Measurements from ENCODE around the gene PHF11. TPM values are rescaled to one million over a fixed set of nuclear protein-coding genes. Genes with fewer than 3 reads are reported as not detected.
A peak's percentile ranks its signal among the peaks of the same experiment; 100 is the strongest.

PHF11 gene
- total RNA-seq, 1 donor from 2014 or later: 148 TPM

- ATAC-seq (ENCODE audit: low read depth) (no peak), DNase-seq (no peak)
- Mint-ChIP-seq H3K27me3 (no peaks in the 10 kb centered on the region), H3K4me1 (peaks cover 15% of the 10 kb centered on the region), H3K27ac (no peak overlapping the region), H3K36me3 (ENCODE audit: low read depth) (peaks cover 40% of the 10 kb centered on the region), H3K9me3 (no peaks in the 10 kb centered on the region), H3K4me3 (no peak overlapping the region)
- no peak for TF ChIP-seq CTCF (IDR thresholded peaks at IDR 0.05)
- ChIA-PET CTCF (no interaction called here), POLR2A (no interaction called here)
- intact Hi-C loops (cut with micrococcal nuclease): no loop called here
Observed at GRCh38 chr13:49457221-49457620, 38.5 kb upstream of the PHF11 start.

GRCh38 chr13:49459580-49459979 is 36.2 kb upstream of the PHF11 start:
- Mint-ChIP-seq H3K4me1 (peaks cover 10% of the 10 kb centered on the region), H3K27me3 (no peaks in the 10 kb centered on the region), H3K36me3 (ENCODE audit: low read depth) (peaks cover 51% of the 10 kb centered on the region), H3K4me3 (no peak overlapping the region), H3K9me3 (peaks cover 8% of the 10 kb centered on the region), H3K27ac (no peak overlapping the region)
- intact Hi-C loops (cut with micrococcal nuclease): no loop called here
- CTCF ChIA-PET: no interaction called here
- DNase-seq (no peak), ATAC-seq (ENCODE audit: low read depth) (no peak)
- POLR2A ChIA-PET: interaction anchor here (1.1 to 1.4 kb wide), 2 partner anchors 14 to 16 kb away, joined by 3 to 5 read pairs; no protein-coding TSS in a partner anchor
- TF ChIP-seq CTCF (IDR thresholded peaks at IDR 0.05): no peak

- H3K4me1 Mint-ChIP-seq: no peaks in the 10 kb centered on the region
Observed at GRCh38 chr13:49464085-49464484, 31.7 kb upstream of the PHF11 start.

GRCh38 chr13:49464621-49465325 is 31.0 kb upstream of the PHF11 start:
- ATAC-seq (ENCODE audit: low read depth) (no peak), DNase-seq (no peak)
- no peaks in the 10 kb centered on the region for H3K27me3 Mint-ChIP-seq
- H3K4me1 Mint-ChIP-seq: no peaks in the 10 kb centered on the region
- H3K27ac Mint-ChIP-seq: no peak overlapping the region
- CTCF ChIA-PET: no interaction called here
- intact Hi-C loops (cut with micrococcal nuclease): no loop called here
- peaks cover 8% of the 10 kb centered on the region for H3K9me3 Mint-ChIP-seq
- H3K4me3 Mint-ChIP-seq: no peak overlapping the region
- H3K36me3 Mint-ChIP-seq (ENCODE audit: low read depth): peaks cover 80% of the 10 kb centered on the region
- TF ChIP-seq CTCF (IDR thresholded peaks at IDR 0.05): no peak
- POLR2A ChIA-PET: no interaction called here

More at GRCh38 chr13:49464085-49464484, 31.7 kb upstream of the PHF11 start:
- ATAC-seq (ENCODE audit: low read depth) (no peak), DNase-seq (no peak)
- ChIA-PET POLR2A (no interaction called here), CTCF (no interaction called here)
- Mint-ChIP-seq H3K27me3 (no peaks in the 10 kb centered on the region), H3K27ac (no peak overlapping the region), H3K4me3 (no peak overlapping the region), H3K9me3 (peaks cover 8% of the 10 kb centered on the region), H3K36me3 (ENCODE audit: low read depth) (peaks cover 73% of the 10 kb centered on the region)
- TF ChIP-seq CTCF (IDR thresholded peaks at IDR 0.05): no peak
- intact Hi-C loops (cut with micrococcal nuclease): no loop called here

DNA sequence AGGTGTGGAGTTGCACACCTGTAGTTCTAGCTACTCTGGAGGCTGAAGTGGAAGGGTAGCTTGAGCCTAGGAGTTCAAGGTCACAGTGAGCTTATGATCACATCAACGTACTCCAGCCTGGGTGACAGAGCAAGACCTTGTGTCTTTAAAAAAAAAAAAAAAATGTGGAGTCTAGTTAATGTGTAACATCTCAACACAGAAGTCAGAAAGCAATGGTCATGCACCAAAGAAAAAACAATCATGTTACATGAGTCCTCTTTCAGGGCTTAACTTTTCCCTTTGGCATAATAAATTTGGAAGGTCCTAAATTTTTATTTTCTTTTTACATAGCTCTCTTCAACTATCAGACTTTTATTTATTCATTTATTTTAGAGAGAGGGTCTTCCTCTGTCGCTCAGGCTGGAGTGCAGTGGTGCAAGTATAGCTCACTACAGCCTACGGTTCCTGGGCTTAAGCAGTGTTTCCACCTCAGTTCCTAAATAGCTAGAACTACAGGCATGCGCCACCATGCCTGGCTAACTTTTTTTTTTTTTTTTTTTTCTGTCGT is 29.4 kb upstream of the PHF11 start:
- no peaks in the 10 kb centered on the region for H3K27me3 Mint-ChIP-seq
- peak overlapping the region; percentile 20 for H3K27ac Mint-ChIP-seq
- peaks cover 79% of the 10 kb centered on the region for H3K36me3 Mint-ChIP-seq (ENCODE audit: low read depth)
- no peaks in the 10 kb centered on the region for H3K4me1 Mint-ChIP-seq
- no peak for TF ChIP-seq CTCF (IDR thresholded peaks at IDR 0.05)
- no peak overlapping the region for H3K4me3 Mint-ChIP-seq
- POLR2A ChIA-PET: interaction anchor here (0.6 kb wide), 1 partner anchor 1449 kb away, joined by 3 read pairs; no protein-coding TSS in a partner anchor
- ATAC-seq (ENCODE audit: low read depth) (no peak), DNase-seq (no peak)
- CTCF ChIA-PET: interaction anchor here (0.7 kb wide), 1 partner anchor 18 kb away, joined by 3 read pairs; no protein-coding TSS in a partner anchor
- peaks cover 8% of the 10 kb centered on the region for H3K9me3 Mint-ChIP-seq
- intact Hi-C loops (cut with micrococcal nuclease): no loop called here
